ENCODE data around the gene SMYD5.

DNA sequence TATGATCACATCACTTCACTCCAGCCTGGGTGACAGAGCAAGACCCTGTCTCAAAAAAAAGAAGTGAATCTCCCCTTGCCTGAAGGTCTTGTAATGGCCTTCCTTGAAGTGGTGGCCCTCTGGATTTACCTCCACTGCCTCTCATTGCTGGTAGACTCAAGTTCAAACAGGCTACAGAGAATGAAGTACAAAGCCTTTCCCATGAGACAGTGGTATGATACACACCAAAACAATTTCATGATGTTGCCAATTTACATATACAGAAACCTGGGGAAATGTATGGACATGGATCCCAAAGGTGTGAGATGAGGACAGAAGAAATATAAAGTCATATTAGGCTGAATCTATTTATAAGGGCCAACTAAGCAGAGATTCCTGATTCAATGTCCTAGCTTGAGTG lies 16.5 kb upstream of the SMYD5 start:
- no peak for TF ChIP-seq CTCF (IDR thresholded peaks at IDR 0.05 in 8 of 11, conservative IDR thresholded peaks at IDR 0.05 in 3 of 11)
- no peak for TF ChIP-seq POLR2A (IDR thresholded peaks at IDR 0.05)
- TF ChIP-seq POLR2AphosphoS5 (IDR thresholded peaks at IDR 0.05), result no peak
